GM10248 (cell line): ENCODE results near the gene FAM210B.
A peak's percentile ranks its signal among the peaks of the same experiment; 100 is the strongest.

Source experiments
- CTCF ChIA-PET: fragments of 300-600 bp; sonication (Branson Sonifier 250); formaldehyde crosslinking; extraction: SDS; loops from one replicate; lab custom pipeline; 2021; ENCODE audit warnings: antibody characterized with exemption; lab: Yijun Ruan, JAX
- POLR2A ChIA-PET: fragments of 350-650 bp; sonication (Branson Sonifier 250); formaldehyde crosslinking; extraction: SDS; loops from one replicate; lab custom pipeline; 2020; ENCODE audit warnings: antibody characterized with exemption; lab: Yijun Ruan, JAX
- DNase-seq: peaks from one replicate; pipeline ENCODE4 v3.0.0; 2012; ENCODE audit errors: extremely low spot score
- TF ChIP-seq, protein P1 (sequence below): IDR thresholded peaks from 2 replicates; pipeline ENCODE4 v1.5.1; 2012; ENCODE audit warnings: mild to moderate bottlenecking, low read depth; ENCODE audit errors: extremely low read depth, missing control alignments, control extremely low read depth

Gene FAM210B, protein sequence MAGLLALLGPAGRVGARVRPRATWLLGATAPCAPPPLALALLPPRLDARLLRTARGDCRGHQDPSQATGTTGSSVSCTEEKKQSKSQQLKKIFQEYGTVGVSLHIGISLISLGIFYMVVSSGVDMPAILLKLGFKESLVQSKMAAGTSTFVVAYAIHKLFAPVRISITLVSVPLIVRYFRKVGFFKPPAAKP

DNA sequence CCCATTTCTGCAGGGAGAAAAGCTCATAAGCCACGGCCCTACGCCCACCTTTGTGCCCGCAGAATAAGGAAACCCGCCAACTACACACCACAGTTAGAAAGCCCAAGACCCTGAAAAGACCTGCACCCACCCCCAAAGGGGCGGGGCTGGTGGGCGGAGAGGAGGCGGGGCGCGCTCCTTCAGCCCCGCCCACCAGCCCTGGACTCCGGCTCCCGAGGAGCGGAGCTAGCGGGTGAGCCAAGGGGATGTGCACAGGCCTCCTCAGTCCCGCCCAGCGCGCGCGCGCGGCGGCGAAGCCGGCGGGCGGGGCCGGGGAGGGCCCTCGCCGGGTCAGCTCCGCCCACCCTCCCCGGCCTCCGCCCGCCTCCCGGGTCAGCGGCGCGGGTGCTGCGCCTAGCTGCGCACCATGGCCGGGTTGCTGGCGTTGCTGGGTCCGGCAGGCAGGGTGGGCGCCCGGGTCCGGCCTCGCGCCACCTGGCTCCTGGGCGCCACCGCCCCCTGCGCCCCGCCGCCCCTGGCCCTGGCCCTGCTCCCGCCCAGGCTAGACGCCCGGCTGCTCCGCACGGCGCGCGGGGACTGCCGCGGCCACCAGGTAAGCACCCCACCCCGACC lies at the start of gene FAM210B:
Gene FAM210B, plus strand, starts transcription at position 375 of the 612 bp plus-strand sequence. Its CDS starts 32 bp downstream, at position 407.
- POLR2A ChIA-PET, result interaction anchor here (0.6 to 0.8 kb wide), 2 partner anchors 69 to 433 kb away, joined by 3 read pairs; no protein-coding TSS in a partner anchor
- CTCF ChIA-PET, result interaction anchor here (1.1 to 1.9 kb wide), 5 partner anchors 10 to 40 kb away, joined by 3 to 6 read pairs (median 5); partner anchors contain the start of genes AURKA and CSTF1
- TF ChIP-seq, protein P1, sequence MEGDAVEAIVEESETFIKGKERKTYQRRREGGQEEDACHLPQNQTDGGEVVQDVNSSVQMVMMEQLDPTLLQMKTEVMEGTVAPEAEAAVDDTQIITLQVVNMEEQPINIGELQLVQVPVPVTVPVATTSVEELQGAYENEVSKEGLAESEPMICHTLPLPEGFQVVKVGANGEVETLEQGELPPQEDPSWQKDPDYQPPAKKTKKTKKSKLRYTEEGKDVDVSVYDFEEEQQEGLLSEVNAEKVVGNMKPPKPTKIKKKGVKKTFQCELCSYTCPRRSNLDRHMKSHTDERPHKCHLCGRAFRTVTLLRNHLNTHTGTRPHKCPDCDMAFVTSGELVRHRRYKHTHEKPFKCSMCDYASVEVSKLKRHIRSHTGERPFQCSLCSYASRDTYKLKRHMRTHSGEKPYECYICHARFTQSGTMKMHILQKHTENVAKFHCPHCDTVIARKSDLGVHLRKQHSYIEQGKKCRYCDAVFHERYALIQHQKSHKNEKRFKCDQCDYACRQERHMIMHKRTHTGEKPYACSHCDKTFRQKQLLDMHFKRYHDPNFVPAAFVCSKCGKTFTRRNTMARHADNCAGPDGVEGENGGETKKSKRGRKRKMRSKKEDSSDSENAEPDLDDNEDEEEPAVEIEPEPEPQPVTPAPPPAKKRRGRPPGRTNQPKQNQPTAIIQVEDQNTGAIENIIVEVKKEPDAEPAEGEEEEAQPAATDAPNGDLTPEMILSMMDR, result no peak
- DNase-seq, result peak; percentile 96

DNA sequence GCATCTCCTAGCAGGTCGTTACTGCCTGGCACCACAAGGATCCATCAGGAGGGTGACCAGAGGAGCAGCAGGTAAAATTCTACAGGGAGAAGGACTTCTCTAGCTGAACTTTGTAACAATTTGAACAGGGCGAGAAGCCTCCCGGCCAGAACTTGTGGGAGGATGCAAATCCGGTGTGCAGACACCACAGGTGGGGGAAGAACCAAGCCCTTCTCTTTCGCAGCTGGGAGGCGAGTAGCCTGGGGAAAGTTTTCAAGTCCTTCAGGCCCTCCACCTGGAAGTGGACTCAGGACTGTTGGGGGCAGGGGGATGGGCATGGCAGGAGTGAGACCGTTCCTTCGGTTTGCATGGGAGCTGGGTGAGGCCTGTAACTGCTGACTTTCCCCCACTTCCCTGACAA lies 42.7 kb upstream of the FAM210B start:
- CTCF ChIA-PET, result interaction anchor here (2.7 kb wide), 1 partner anchor 10 kb away, joined by 11 read pairs; no protein-coding TSS in a partner anchor
- POLR2A ChIA-PET, result no interaction called here
- DNase-seq, result no peak
- TF ChIP-seq, protein P1, result no peak

DNA sequence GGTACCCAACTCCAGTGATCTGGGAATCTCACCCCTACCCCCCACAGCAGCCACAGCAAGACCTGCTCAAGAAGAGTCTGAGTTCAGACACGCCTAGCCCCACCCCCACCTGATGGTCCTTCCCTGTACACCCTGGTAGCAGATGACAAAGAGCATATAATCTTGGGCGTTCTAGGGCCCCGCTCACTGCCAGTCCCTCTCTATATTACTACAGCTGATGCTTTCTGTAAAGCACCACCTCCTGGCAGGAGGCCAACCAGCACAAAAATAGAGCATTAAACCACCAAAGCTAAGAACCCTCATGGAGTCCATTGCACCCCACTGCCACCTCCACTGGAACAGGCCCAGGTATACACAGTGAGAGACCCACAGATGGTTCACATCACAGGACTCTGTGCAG lies 42.3 kb upstream of the FAM210B start:
- ChIA-PET CTCF (interaction anchor here (1.3 to 2.7 kb wide), 2 partner anchors 11 to 1636 kb away, joined by 3 to 11 read pairs; no protein-coding TSS in a partner anchor), POLR2A (no interaction called here)
- DNase-seq, result no peak
- TF ChIP-seq, protein P1, result no peak

DNA sequence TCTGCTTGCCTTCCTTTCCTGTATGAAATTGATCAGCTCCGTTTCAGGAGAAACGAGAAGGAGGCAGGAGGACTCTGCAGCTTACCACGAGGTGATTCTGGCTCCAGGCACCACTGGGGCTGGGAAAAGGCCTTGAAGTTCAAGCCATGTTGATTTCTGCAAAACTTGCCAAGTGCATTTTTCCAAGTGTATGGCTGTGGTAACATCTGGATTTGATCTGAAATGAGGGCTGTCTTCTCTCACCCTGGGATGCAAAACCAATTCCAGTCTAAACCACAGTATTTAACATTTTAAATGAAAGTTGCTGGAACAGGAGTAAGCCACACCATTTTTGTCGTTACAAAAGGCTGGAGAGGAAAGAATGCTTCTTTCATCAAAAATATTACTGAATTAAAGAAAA lies 36.1 kb upstream of the FAM210B start:
- CTCF ChIA-PET, result no interaction called here
- TF ChIP-seq, protein P1, result no peak
- POLR2A ChIA-PET, result no interaction called here
- no peak for DNase-seq

DNA sequence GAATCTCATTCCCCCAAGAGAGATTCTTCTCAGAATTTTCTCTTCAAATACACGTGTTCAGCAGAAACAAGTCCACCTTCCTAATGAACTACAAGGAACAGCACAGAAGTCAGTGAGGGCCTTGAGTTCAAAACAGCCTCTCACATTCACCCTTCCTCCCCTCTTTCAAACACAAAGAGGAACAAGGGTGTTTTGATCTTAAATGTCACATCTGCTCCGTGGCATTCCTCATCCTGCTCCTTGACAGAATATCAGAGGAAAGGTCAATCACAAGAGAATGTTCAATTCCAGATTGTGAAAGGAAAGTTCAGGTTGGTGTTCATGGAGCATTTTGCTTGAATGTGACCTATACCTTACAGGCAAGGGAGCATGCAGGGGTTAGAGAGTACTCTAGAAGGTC lies 35.6 kb upstream of the FAM210B start:
- ChIA-PET POLR2A (no interaction called here), CTCF (no interaction called here)
- DNase-seq, result no peak
- TF ChIP-seq, protein P1, result no peak

DNA sequence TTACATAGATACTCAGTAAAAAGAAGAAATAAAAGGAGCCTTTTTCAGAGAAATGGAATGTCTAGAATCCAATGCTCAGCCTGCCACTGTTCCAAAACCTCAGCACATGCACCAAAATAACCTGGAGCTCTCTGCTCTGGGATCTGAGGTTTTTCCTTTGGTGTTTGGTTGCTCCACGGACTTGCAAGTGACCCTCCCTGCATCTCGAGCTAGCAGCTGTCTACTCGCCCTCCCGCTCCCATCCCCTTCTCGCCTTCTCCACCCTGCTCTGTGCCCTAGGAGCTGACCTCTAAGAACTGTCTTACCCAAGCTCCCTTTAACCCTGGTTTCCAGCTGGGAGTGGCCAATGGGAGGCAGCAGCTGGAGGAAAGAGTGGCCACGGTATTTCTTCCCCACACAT lies 35.1 kb upstream of the FAM210B start:
- CTCF ChIA-PET, result no interaction called here
- POLR2A ChIA-PET, result no interaction called here
- TF ChIP-seq, protein P1, result no peak
- no peak for DNase-seq
